Heart right ventricle (tissue), 16 donors: ENCODE results near the gene C6orf163. TPM values are rescaled to one million over a fixed set of nuclear protein-coding genes. Genes with fewer than 3 reads are reported as not detected.

Source experiments
- ATAC-seq, 8 donors: fragments of 200-7000 bp; cut with Tn5 transposase; one replicate each; pipeline ENCODE4 v1.9.1; 2020; ENCODE audit warnings: mild to moderate bottlenecking in 8 of 8, moderate library complexity in 8 of 8, moderate number of reproducible peaks in 1 of 8
- DNase-seq, 2 donors: peaks; one replicate each; pipeline ENCODE4 v3.0.0-alpha.2; 2020
- H3K27ac ChIP-seq, 10 donors: fragments of 200-600 bp; sonication (generic) in 2 of 10; one replicate each; pipeline versions ENCODE4 v1.5.0 to v1.8.0; 2020 to 2022; ENCODE audit warnings: mild to moderate bottlenecking in 3 of 10
- H3K27me3 ChIP-seq, 7 donors: fragments of 200-600 bp; one replicate each; pipeline ENCODE4 v1.8.0; 2021 to 2022; ENCODE audit warnings: mild to moderate bottlenecking in 2 of 7
- H3K36me3 ChIP-seq, 9 donors: fragments of 200-600 bp; sonication (generic) in 1 of 9; one replicate each; pipeline versions ENCODE4 v1.5.0 to v1.8.0; 2020 to 2022; ENCODE audit warnings: mild to moderate bottlenecking in 2 of 9
- H3K4me1 ChIP-seq, 9 donors: fragments of 200-600 bp; sonication (generic) in 1 of 9; one replicate each; pipeline versions ENCODE4 v1.5.0 to v1.8.0; 2020 to 2022; ENCODE audit warnings: mild to moderate bottlenecking in 4 of 9
- H3K4me3 ChIP-seq, 10 donors: fragments of 200-600 bp; sonication (generic) in 2 of 10; one replicate each; pipeline versions ENCODE4 v1.5.0 to v1.8.0; 2020 to 2022; ENCODE audit warnings: mild to moderate bottlenecking in 7 of 10, moderate library complexity in 2 of 10
- H3K9me3 ChIP-seq, 11 donors: fragments of 200-600 bp in 10 of 11; sonication (generic) in 2 of 11; one replicate each; pipeline versions ENCODE4 v1.5.0 to v1.8.0; 2013 to 2022; ENCODE audit warnings: mild to moderate bottlenecking in 2 of 11, control low read depth in 1 of 11, moderate library complexity in 1 of 11
- CTCF ChIP-seq, 9 donors: fragments of 200-600 bp; sonication (generic) in 2 of 9; IDR thresholded peaks; one replicate each; pipeline versions ENCODE4 v1.5.0 to v1.8.0; 2021 to 2022; ENCODE audit warnings: antibody characterized with exemption in 9 of 9, mild to moderate bottlenecking in 5 of 9, moderate library complexity in 1 of 9
- WGBS, 2 donors: extraction: QIAGEN DNeasy Blood & Tissue Kit; methylation state at CpG; one replicate each; pipeline ENCODE4 v1.1.7; 2013; ENCODE audit warnings: inconsistent platforms in 1 of 2; 5-methylcytosine and 5-hydroxymethylcytosine counted together
- intact Hi-C, 10 donors: fragments of 100-400 bp; cut with DNase I; formaldehyde crosslinking; loops; one replicate each; pipeline versions ENCODE4 v1.11.1 to v1.14.2; 2022
- polyA plus RNA-seq, 2 donors: library from polyadenylated mRNA; stranded (reverse); fragments of 200-250 nt; gene quantifications; one replicate each; pipeline ENCODE4 v1.2.3, GENCODE V29; 2013
- total RNA-seq, 10 donors: library from RNA; stranded (reverse); fragmentation: NEBNext Ultra II Directional in 3 of 10; extraction: Animal tissue kit (Norgen Biotek cat#: 25700) in 3 of 10; gene quantifications; one replicate each; pipeline versions ENCODE4 v1.2.1 to v1.2.4, GENCODE V29; 2021 to 2023
- donor health status: Arrhythmogenic right ventricular cardiomyopathy.
- donor health status: ischemic (EF 13 %, LVEDD 7.1; RV severe dilation, severe dysfunction).
- donor health status: healthy with polysubstance abuse.
- donor health status: DM: no; HTN: yes; CAD: no.
- donor health status: DM: no; HTN: no; CAD: no.
- donor health status: ischemic (EF 25% LVEDD 6.9; RV normal size, moderate dysfunction).
- donor health status: ischemic (EF 25% LVEDD 5.7; RV mildly dilated, moderate dysfunction).
- donor health status: healthy.
- donor health status: DM: yes; HTN: yes; CAD: no.
- donor health status: Ischemic cardiomyopathy.
- donor health status: ischemic (EF 35%, LVEDD 5.7; RV mildly dilated, moderate dysfunction).
- donor health status: nonischemic (EF 11% LVEDD 7.7; RV severe dilation, severe dysfunction).
- donor health status: DM: yes; HTN: yes; CAD: no.
- donor health status: PGD.
- donor health status: ischemic (EF 29% LVEDD 5.4; RV normal size, mild dysfunction).
- donor health status: nonischemic (EF 23%, LVEDD 6.1; RV moderate dilation, normal function).

The C6orf163 gene
- total and polyA plus RNA-seq, 12 donors, result 0.35 to 7.7 (median 2.0) TPM

- Histone ChIP-seq H3K4me1 (peaks cover 0 to 3% (median 0%) of the 10 kb centered on the region in 9 donors), H3K27ac (no peak overlapping the region), H3K4me3 (no peak overlapping the region), H3K36me3 (no peaks in the 10 kb centered on the region), H3K9me3 (no peaks in the 10 kb centered on the region), H3K27me3 (no peaks in the 10 kb centered on the region)
- no peak for TF ChIP-seq CTCF (IDR thresholded peaks at IDR 0.05)
- no peak for DNase-seq
- intact Hi-C loops, result loop anchor here in 3 of 10 donors (10.0 kb wide), 4 partner anchors 398 to 1478 kb away; no protein-coding TSS in a partner anchor
- ATAC-seq, result no peak
- 83 to 84% methylated on average over 10 of the region's 10 CpGs for whole genome bisulfite sequencing, 2 donors
Measured at GRCh38 chr6:87396595-87397392, 52.2 kb downstream of the C6orf163 start.

GRCh38 chr6:87397656-87398055 is 53.0 kb downstream of the C6orf163 start:
- DNase-seq, result no peak
- H3K36me3 ChIP-seq, result no peaks in the 10 kb centered on the region
- no peak for ATAC-seq
- no peaks in the 10 kb centered on the region for H3K9me3 ChIP-seq
- H3K4me1 ChIP-seq, result peaks cover 0 to 3% (median 0%) of the 10 kb centered on the region in 9 donors
- H3K27ac ChIP-seq, result no peak overlapping the region
- TF ChIP-seq CTCF (IDR thresholded peaks at IDR 0.05), result no peak
- intact Hi-C loops, result loop anchor here in 3 of 10 donors (10.0 kb wide), 4 partner anchors 397 to 1477 kb away; no protein-coding TSS in a partner anchor
- 64 to 95% methylated on average over 1 of the region's 1 CpG for WGBS, 2 donors
- H3K27me3 ChIP-seq, result no peaks in the 10 kb centered on the region
- H3K4me3 ChIP-seq, result no peak overlapping the region

GRCh38 chr6:87401832-87402231 is 57.2 kb downstream of the C6orf163 start:
- Histone ChIP-seq H3K4me3 (no peak overlapping the region), H3K27ac (no peak overlapping the region), H3K9me3 (no peaks in the 10 kb centered on the region), H3K4me1 (peaks cover 0 to under 1% (median 0%) of the 10 kb centered on the region in 9 donors), H3K27me3 (no peaks in the 10 kb centered on the region), H3K36me3 (no peaks in the 10 kb centered on the region)
- intact Hi-C loops, result loop anchor here in 2 of 10 donors (10.0 kb wide), 2 partner anchors 247 to 1463 kb away; partner anchors contain the start of gene ZNF292 (in 2 of the 2)
- TF ChIP-seq CTCF (IDR thresholded peaks at IDR 0.05), result no peak
- WGBS, 2 donors, result 62 to 65% methylated on average over 3 of the region's 3 CpGs
- DNase-seq (no peak), ATAC-seq (no peak)

GRCh38 chr6:87407561-87407900 is 62.9 kb downstream of the C6orf163 start:
- Histone ChIP-seq H3K36me3 (no peaks in the 10 kb centered on the region), H3K9me3 (no peaks in the 10 kb centered on the region), H3K27me3 (no peaks in the 10 kb centered on the region), H3K4me1 (peaks cover 0 to 15% (median 0%) of the 10 kb centered on the region in 9 donors), H3K27ac (peak overlapping the region in 9 of 10 donors; percentile 71 to 88 (median 83)), H3K4me3 (peak overlapping the region; percentile 78 to 99 (median 90))
- WGBS, 2 donors, result 0% methylated on average over 10 of the region's 10 CpGs
- DNase-seq (peak in 1 of 2 donors; percentile 40), ATAC-seq (peak; percentile 30 to 67 (median 59))
- intact Hi-C loops, result loop anchor here in 2 of 10 donors (2.0 to 10.0 kb wide), 4 partner anchors 65 to 1457 kb away; partner anchors contain the start of genes ZNF292 (in 2 of the 2), RARS2 (in 1 of the 2) and SLC35A1 (in 1 of the 2)
- TF ChIP-seq CTCF (IDR thresholded peaks at IDR 0.05), result no peak
